HL-60 (cell line): ENCODE measurements around the gene LETM1.

Experiments
- DNase-seq, 2 experiments: peaks; one replicate each; pipeline ENCODE4 v3.0.0-alpha.2; 2010 to 2020; ENCODE audit warnings: low read depth in 1 of 2, low spot score in 1 of 2
- H3K27ac ChIP-seq: fragments of 250-450 bp; sonication (Bioruptor Pico); replicated peaks from 2 replicates; pipeline ENCODE4 v1.5.1; 2020; ENCODE audit warnings: mild to moderate bottlenecking, moderate library complexity
- H3K27me3 ChIP-seq: fragments of 250-450 bp; sonication (Bioruptor Pico); 2 replicates; pipeline ENCODE4 v1.5.1; 2021; ENCODE audit warnings: mild to moderate bottlenecking, moderate library complexity; ENCODE audit not compliant: insufficient read depth, poor library complexity, severe bottlenecking
- H3K4me3 ChIP-seq: replicated peaks from 2 replicates; pipeline ENCODE4 v1.5.1; 2011; ENCODE audit warnings: mild to moderate bottlenecking, control low read depth, low read length; ENCODE audit not compliant: insufficient read depth
- CTCF ChIP-seq: IDR thresholded peaks from one replicate; pipeline ENCODE4 v1.5.1; 2011; ENCODE audit warnings: low read length, control low read depth, inconsistent platforms; ENCODE audit not compliant: insufficient read depth
- GABPA ChIP-seq: IDR thresholded peaks from 2 replicates; pipeline ENCODE4 v1.6.1; 2012; ENCODE audit warnings: low read depth
- POLR2AphosphoS5 ChIP-seq: IDR thresholded peaks from 2 replicates; pipeline ENCODE4 v1.6.1; 2012; ENCODE audit warnings: low read depth
- REST ChIP-seq: IDR thresholded peaks from 2 replicates; pipeline ENCODE4 v1.6.1; 2012; ENCODE audit warnings: low read depth; ENCODE audit not compliant: insufficient replicate concordance
- SPI1 ChIP-seq: IDR thresholded peaks from 2 replicates; pipeline ENCODE4 v1.6.1; 2012; ENCODE audit warnings: low read depth, mild to moderate bottlenecking, borderline replicate concordance

Gene LETM1

GRCh38 chr4:1883583-1883982, 27.6 kb upstream of the LETM1 start:
- no peak overlapping the region for H3K27ac ChIP-seq
- no peak for DNase-seq
- no peaks in the 10 kb centered on the region for H3K27me3 ChIP-seq
- TF ChIP-seq GABPA (no peak), SPI1 (no peak), REST (no peak)
- H3K4me3 ChIP-seq: no peak overlapping the region

DNA sequence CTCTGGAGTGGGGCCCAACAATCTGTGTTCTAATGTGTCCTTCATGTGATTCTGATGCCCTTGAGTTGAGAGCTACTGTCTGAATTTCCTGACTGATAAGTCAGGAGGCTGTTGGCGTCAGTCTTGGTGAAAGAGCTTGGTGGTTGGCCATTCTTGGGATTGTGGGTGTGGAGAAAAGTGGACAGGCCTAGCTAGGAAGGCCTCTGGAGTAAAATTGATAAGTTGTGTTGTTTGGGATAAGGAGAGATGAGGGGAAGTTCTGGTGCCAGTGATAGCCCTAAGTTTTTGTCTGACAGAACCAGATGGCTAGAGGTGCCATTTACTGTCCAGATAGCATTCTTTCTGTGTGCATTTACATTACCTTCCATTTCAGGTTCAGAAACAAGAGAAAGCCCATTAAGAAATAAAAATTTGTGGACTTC, 26.9 kb upstream of the LETM1 start:
- Histone ChIP-seq H3K27ac (no peak overlapping the region), H3K27me3 (no peaks in the 10 kb centered on the region), H3K4me3 (no peak overlapping the region)
- DNase-seq: no peak
- no peak for TF ChIP-seq CTCF
- TF ChIP-seq SPI1: no peak
- TF ChIP-seq GABPA: no peak
- TF ChIP-seq POLR2AphosphoS5: no peak
- no peak for TF ChIP-seq REST

DNA sequence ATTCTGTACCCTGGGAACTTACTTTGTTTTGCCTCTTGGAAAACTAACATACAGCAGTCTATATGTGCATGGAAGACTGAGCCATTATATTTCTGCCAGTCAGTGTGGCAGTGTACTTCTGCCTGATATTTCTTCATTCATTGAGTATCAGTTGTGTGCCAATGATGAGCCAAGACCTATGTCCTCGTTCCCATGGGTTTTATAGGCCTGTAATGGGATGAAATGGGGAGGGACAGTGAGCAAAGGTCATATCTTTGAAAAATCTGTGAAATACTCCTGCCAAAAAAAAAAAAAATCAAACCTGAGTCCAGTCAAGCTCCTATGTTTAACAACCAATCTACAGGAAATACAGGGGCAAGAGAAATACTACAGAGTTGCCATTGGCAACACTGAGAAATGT, 24.4 kb upstream of the LETM1 start:
- no peak for DNase-seq
- Histone ChIP-seq H3K27me3 (no peaks in the 10 kb centered on the region), H3K27ac (no peak overlapping the region), H3K4me3 (no peak overlapping the region)
- TF ChIP-seq REST (no peak), SPI1 (no peak), POLR2AphosphoS5 (no peak), GABPA (no peak), CTCF (no peak)

- Histone ChIP-seq H3K27ac (no peak overlapping the region), H3K4me3 (no peak overlapping the region), H3K27me3 (no peaks in the 10 kb centered on the region)
- TF ChIP-seq CTCF (no peak), POLR2AphosphoS5 (no peak), SPI1 (no peak), REST (no peak), GABPA (no peak)
- DNase-seq: peak in 1 of 2 experiments; percentile 64
These were observed 23.5 kb upstream of the LETM1 start for GRCh38 chr4:1879485-1879884.
